ENCODE measurements around the gene POC1A.

POC1A gene

DNA sequence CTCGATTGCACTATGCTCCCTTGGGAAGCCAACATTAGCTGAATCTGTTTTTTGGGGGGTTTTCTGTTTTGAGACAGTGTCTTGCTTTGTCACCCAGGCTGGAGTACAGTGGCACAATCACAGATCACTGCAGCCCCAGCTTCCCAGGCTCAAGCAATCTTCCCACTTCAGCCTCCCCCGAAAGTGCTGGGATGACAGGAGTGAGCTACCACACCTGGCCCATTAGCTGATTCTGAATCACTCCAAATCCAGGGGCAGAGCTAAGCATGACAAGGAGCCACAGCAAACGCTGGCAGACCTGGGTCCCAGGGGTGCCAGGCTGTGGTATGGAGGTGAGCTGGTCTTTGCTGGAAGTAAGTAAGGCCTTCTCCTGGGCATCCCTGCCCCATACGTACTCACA lies 18.9 kb downstream of the POC1A start:
- H3K4me3 ChIP-seq (ENCODE audit: low read depth, low read length) = no peak overlapping the region
- CTCF ChIA-PET = interaction anchor here (0.7 to 21.0 kb wide), 6 partner anchors 10 to 127 kb away, joined by 3 to 725 read pairs (median 10); no protein-coding TSS in a partner anchor
- TF ChIP-seq, protein P1, sequence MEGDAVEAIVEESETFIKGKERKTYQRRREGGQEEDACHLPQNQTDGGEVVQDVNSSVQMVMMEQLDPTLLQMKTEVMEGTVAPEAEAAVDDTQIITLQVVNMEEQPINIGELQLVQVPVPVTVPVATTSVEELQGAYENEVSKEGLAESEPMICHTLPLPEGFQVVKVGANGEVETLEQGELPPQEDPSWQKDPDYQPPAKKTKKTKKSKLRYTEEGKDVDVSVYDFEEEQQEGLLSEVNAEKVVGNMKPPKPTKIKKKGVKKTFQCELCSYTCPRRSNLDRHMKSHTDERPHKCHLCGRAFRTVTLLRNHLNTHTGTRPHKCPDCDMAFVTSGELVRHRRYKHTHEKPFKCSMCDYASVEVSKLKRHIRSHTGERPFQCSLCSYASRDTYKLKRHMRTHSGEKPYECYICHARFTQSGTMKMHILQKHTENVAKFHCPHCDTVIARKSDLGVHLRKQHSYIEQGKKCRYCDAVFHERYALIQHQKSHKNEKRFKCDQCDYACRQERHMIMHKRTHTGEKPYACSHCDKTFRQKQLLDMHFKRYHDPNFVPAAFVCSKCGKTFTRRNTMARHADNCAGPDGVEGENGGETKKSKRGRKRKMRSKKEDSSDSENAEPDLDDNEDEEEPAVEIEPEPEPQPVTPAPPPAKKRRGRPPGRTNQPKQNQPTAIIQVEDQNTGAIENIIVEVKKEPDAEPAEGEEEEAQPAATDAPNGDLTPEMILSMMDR (IDR thresholded peaks at IDR 0.05; ENCODE audit: insufficient read depth, low read length, missing control alignments) = no peak
- POLR2A ChIA-PET = no interaction called here
- DNase-seq (ENCODE audit: low read depth, low spot score) = no peak

DNA sequence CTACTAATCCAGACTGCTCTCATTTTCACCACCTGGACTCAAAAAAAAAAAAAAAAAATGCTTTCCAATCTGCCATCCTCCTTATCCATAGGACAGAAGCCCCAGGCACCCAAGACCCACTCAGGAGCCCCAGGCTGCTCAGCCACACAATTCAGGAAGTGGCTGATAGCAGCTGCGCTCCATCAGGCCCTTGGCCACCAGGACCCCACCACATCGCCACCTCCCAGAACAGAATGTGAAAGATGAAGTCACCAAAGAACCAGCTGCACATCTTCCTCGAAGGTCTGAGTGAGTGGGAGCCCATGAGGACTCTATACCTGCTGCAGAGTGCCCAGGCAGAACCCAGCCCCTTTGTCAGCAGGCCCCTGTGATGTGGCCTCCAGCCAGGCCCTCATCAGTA lies 19.5 kb downstream of the POC1A start:
- ChIA-PET CTCF (interaction anchor here (0.8 to 21.0 kb wide), 4 partner anchors 10 to 126 kb away, joined by 3 to 725 read pairs (median 27); no protein-coding TSS in a partner anchor), POLR2A (no interaction called here)
- no peak overlapping the region for H3K4me3 ChIP-seq (ENCODE audit: low read depth, low read length)
- TF ChIP-seq, protein P1 (IDR thresholded peaks at IDR 0.05; ENCODE audit: insufficient read depth, low read length, missing control alignments) = no peak
- DNase-seq (ENCODE audit: low read depth, low spot score) = no peak

DNA sequence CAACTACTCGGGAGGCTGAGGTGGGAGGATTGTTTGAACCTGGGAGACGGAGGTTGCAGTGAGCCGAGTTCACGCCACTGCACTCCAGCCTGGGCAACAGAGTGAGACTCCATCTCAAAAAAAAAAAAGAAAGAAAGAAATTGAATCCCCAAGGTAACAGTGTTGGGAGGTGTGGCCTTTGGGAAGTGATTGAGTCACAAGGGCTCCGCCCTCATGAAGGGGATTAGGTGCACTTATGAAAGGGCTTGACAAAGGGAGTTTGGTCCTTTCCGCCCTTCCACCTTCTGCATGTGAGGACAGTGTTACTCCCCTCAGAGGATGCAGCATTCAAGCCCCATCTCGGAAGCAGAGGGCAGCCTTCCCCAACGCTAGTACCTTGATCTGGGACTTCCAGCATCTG lies 21.3 kb downstream of the POC1A start:
- DNase-seq (ENCODE audit: low read depth, low spot score) = no peak
- TF ChIP-seq, protein P1 (IDR thresholded peaks at IDR 0.05; ENCODE audit: insufficient read depth, low read length, missing control alignments) = no peak
- ChIA-PET CTCF (interaction anchor here (1.7 to 21.0 kb wide), 3 partner anchors 10 to 124 kb away, joined by 8 to 725 read pairs (median 39); no protein-coding TSS in a partner anchor), POLR2A (no interaction called here)
- no peak overlapping the region for H3K4me3 ChIP-seq (ENCODE audit: low read depth, low read length)

DNA sequence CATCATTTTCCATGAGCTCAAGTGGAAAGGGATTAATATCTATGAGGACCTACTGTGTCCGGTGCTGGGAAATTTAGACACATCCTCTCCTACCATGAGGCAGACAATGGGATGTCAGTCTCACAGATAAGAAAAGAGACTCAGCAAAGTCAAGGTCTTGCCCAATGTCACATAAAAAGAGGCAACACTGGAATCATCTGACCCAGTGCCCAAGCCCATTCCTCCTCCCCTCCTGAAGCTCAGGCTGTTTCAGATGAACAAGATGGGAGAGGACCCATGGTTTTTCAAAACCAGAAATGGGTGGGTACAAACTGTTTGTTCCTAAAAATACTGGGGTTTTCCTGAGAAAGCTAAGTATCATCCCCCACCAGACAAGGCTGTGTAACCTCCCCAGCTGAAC lies 22.2 kb downstream of the POC1A start:
- TF ChIP-seq, protein P1 (IDR thresholded peaks at IDR 0.05; ENCODE audit: insufficient read depth, low read length, missing control alignments) = no peak
- ChIA-PET CTCF (interaction anchor here (0.7 to 3.8 kb wide), 10 partner anchors 9 to 189 kb away, joined by 3 to 25 read pairs (median 5); no protein-coding TSS in a partner anchor), POLR2A (no interaction called here)
- H3K4me3 ChIP-seq (ENCODE audit: low read depth, low read length) = no peak overlapping the region
- no peak for DNase-seq (ENCODE audit: low read depth, low spot score)

DNA sequence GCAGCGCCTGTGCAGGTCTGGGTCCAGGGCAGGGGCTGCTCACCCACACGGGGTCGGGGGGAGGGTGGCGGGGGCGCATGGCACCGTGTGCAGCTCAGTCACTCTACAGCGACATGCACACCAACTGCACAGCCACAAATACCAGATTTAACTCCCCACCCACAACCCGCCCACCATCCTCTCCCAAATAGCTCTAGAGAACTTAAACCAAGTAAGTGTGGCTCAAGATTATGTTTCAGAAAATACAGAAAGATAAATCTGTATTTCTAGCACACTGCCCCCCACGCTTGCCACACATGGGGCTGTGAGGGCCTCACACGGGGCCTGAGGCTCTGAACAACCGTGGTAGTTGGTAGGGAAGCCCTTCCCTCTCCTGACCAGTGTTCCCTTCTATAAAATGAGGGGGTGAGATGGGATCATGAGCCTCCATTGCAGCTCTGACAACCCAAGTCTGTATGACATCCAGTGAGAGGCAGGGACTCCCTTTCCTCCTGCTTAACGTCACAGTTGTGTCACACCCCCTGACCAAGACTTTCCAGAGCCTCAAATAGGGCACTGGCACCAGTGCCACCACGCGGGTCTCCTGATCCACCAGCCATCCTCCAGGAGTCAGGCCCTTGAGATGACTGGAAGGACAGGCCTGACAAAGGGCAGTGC lies 23.1 kb downstream of the POC1A start:
- ChIA-PET POLR2A (no interaction called here), CTCF (interaction anchor here (1.2 to 3.8 kb wide), 10 partner anchors 9 to 188 kb away, joined by 3 to 25 read pairs (median 6); no protein-coding TSS in a partner anchor)
- H3K4me3 ChIP-seq (ENCODE audit: low read depth, low read length) = no peak overlapping the region
- no peak for DNase-seq (ENCODE audit: low read depth, low spot score)
- TF ChIP-seq, protein P1 (IDR thresholded peaks at IDR 0.05; ENCODE audit: insufficient read depth, low read length, missing control alignments) = no peak

DNA sequence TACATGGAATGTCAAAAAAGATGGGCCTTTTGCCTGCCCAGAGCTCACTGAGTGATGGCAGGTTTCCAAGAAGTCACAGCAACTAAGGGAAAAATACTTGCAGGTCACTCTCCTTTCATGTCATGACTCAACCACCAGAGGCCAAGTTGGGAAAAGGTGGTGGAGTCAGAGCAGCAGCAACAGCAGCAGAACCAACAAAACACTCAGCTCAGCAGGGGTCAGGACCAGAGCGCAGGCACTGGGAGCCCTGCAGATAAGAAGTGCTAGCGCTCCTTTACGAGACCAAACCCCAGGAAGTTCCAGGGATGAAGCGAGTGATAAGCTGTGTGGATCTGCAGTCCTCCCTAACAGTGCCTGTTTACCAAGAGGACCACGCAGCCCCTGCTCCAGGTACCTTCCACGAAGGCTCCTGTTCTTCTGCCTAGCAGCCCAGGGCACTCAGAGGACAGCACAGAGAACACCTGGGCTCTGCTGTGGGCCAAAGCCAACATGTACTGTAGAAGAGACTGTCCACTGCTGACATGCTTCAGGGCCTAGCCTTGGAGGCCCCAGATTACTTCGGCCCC lies 26.0 kb downstream of the POC1A start:
- ChIA-PET CTCF (interaction anchor here (1.0 to 21.9 kb wide), 4 partner anchors 10 to 119 kb away, joined by 3 to 779 read pairs (median 5); no protein-coding TSS in a partner anchor), POLR2A (no interaction called here)

More for the DNA sequence above, 26.0 kb downstream of the POC1A start:
- TF ChIP-seq, protein P1 (IDR thresholded peaks at IDR 0.05; ENCODE audit: insufficient read depth, low read length, missing control alignments) = no peak
- H3K4me3 ChIP-seq (ENCODE audit: low read depth, low read length) = no peak overlapping the region
- no peak for DNase-seq (ENCODE audit: low read depth, low spot score)
